22Rv1 (cell line): ENCODE measurements around the gene SLC16A12.
A peak's percentile ranks its signal among the peaks of the same experiment; 100 is the strongest.

Source experiments
- H3K27ac ChIP-seq: fragments of 450-650 bp; 2 replicates; pipeline ENCODE4 v1.5.1; 2017
- ZFX ChIP-seq: fragments of 450-650 bp; IDR thresholded peaks from 2 replicates; pipeline ENCODE4 v1.6.1; 2017; ENCODE audit warnings: antibody characterized with exemption, borderline replicate concordance
- TF ChIP-seq, protein P1 (sequence below): fragments of 450-650 bp; IDR thresholded peaks from 2 replicates; pipeline ENCODE4 v1.5.1; 2017; ENCODE audit warnings: mild to moderate bottlenecking

The SLC16A12 gene

DNA sequence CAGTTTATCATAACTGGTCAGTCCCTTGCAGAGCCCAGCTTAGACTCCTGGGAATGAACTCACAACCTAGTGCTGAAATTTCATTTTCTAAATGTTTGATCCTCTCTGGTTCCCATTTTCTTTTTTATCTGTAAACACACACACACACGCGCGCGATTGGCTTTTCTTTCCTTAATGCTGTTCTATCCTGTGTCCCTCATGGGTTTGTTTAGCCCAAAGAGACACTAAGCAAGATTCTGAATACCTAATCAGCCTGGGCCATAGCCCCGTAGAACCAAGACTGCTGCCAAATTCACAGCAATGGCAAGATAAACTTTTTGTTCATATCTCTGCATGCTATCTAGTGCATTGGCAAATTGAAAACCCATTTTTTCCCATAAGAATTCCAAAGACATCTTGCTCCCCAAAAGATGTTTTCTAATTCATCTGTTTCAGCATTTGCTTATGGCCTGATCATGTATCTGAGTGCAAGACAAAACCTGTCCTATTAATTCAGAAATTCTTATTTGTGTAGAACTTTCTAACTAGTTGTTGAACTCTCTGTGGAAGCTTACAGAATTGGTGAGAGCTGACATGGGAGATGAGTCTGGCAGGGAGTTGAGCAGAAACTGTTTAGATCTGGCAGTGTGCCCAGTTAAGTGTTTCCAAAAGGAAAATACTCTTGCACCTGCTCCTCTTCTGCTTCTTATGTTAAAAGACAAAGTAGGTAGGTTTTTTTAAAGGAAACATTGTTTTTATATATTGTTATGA, 144.7 kb downstream of the SLC16A12 start:
- no peak overlapping the region for H3K27ac ChIP-seq
- TF ChIP-seq, protein P1, sequence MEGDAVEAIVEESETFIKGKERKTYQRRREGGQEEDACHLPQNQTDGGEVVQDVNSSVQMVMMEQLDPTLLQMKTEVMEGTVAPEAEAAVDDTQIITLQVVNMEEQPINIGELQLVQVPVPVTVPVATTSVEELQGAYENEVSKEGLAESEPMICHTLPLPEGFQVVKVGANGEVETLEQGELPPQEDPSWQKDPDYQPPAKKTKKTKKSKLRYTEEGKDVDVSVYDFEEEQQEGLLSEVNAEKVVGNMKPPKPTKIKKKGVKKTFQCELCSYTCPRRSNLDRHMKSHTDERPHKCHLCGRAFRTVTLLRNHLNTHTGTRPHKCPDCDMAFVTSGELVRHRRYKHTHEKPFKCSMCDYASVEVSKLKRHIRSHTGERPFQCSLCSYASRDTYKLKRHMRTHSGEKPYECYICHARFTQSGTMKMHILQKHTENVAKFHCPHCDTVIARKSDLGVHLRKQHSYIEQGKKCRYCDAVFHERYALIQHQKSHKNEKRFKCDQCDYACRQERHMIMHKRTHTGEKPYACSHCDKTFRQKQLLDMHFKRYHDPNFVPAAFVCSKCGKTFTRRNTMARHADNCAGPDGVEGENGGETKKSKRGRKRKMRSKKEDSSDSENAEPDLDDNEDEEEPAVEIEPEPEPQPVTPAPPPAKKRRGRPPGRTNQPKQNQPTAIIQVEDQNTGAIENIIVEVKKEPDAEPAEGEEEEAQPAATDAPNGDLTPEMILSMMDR: no peak
- no peak for TF ChIP-seq ZFX

DNA sequence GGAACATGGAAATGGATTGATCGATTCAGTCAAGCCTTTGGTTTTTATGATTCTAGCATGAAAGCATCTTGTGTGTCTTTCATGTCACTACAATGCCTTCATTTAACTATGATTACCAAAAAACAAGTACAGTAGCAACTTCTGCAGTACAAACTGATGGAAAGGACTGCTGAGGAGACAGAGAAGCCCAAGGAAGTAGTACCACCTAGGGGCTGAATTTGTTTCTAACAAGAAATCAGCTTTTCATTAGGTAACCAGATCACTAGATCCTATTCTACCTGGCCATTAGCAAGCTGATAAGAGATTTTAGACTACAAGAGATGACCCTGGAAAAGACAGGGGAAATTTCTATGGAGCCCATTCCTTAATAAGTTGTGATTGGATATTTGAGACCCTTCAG, 146.1 kb downstream of the SLC16A12 start:
- H3K27ac ChIP-seq: no peak overlapping the region
- no peak for TF ChIP-seq ZFX
- TF ChIP-seq, protein P1: peak; percentile 22

DNA sequence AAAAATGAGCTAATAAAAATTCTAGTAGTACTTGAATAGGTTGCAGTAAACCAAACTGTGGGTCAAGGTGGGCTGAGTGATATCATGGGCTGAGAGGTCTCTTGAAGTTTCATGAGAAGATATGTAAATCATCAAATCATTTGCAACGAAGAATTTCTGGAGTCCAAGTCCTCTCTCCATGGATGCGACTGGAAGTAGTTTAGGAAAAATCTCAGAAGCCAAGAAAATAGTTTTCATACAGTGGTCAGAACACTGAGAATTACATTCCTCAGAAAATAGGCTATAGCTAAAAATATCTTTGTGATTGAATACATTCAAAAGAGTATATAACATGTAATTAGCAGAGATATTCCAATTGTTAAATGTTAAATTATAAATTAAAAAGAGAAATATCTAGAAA, 146.6 kb downstream of the SLC16A12 start:
- H3K27ac ChIP-seq: no peak overlapping the region
- no peak for TF ChIP-seq ZFX
- TF ChIP-seq, protein P1: no peak

DNA sequence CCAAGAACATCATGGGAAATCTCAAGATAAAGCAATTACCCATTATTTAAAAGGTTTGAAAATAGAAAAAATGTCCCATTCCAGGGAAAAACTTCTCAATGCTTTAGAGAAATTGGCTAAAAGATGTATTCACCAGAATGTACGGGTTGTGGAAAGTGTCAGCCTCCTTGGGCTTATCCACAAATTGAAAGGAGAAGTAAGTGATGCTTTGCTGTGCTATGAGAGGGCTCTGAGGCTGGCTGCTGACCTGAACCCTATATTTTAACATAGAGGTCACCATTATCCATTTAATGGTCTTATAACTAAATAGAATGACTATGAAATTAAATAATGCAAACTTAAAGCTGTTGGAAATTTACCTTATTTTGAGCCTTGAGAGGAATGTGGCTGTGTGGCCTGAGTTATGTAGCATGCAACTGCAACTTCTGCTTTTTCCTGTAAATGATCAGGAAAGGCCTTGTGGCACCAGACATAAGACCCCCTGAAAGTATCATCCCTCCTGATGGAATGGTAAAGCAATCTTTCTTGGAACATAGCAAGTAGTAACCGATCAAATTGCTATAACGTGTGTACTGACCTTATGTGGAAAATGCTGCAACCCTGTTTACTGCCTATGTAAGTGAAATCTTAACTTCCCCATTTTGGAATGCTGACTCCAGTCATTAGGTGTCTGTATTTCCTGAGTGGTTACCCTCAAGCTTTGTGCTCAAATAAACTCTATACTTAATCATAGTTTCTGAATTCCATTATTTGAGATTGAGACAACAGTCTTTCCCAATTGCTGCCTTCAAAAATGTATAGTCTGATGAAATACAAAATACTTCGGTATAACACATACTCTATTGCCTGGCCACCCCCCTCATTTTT, 150.7 kb downstream of the SLC16A12 start:
- TF ChIP-seq, protein P1: no peak
- TF ChIP-seq ZFX: no peak
- H3K27ac ChIP-seq: no peak overlapping the region

DNA sequence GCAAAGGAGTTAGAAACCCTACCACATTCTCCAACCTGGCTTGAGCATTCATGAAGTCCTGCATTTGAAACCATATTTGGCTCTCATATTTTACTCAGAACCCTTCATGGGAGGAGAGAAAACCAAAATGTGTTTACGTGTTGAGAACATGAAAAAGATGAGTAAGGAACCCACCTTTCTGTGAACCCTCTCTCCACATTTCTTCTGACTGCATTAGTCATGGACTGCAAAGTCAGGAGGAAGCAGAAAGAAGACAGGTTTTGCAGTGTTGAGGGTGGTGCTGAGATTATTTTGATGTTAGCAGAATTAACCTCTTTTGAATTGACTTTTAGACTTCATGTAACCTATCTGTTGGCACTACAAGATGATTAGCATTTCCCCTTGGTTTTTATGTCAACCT, 152.6 kb downstream of the SLC16A12 start:
- TF ChIP-seq, protein P1: no peak
- no peak for TF ChIP-seq ZFX
- no peak overlapping the region for H3K27ac ChIP-seq
